Measurements from ENCODE around the gene PLSCR5.

The PLSCR5 gene, protein sequence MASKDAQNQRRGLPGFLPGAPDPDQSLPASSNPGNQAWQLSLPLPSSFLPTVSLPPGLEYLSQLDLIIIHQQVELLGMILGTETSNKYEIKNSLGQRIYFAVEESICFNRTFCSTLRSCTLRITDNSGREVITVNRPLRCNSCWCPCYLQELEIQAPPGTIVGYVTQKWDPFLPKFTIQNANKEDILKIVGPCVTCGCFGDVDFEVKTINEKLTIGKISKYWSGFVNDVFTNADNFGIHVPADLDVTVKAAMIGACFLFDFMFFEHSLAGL

DNA sequence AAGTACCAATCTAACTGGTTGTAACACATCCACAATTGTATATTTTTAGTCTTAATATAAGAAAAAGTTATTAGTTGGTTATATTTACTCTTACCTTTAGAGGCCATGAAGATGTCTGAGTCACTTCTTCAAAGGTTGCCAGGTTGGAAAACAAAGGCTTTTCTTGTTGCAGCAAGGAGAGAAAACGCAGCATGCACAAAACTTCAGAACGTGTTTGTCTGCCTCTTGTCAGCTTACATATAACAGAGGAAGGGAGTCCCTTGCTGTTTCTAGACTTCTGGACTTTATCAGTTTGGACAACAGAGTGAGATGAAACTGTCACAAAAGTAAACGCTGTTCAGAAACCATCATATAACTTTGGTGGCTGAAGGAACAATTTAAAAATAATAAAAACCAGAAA lies at the start of gene PLSCR5:
Gene PLSCR5 (minus strand): TSS at position 241 of the 400 bp plus-strand sequence. CDS start 134 bp downstream, at position 107.
- no peak for DNase-seq

DNA sequence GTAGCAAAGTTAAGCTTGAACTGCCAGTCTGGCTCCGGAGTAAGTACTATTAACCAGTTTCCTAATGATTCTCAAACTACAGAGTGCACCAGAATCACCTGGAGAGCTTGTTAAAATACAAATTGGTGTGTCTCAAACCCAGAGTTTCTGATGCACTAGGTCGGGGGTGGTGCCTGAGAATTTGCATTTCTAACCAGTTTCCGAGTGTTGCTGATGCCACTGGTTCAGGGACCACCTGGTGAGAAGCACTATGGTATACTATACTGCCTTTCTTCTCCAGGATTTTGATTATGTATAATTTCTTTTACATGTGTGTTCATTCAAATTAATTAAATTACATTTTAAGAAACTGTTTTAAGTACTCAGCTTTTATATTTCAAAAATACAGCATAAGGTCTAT lies 48.8 kb upstream of the PLSCR5 start:
- DNase-seq: no peak

- DNase-seq: no peak
Measured at GRCh38 chr3:146650691-146651442, 45.7 kb upstream of the PLSCR5 start.

- DNase-seq: no peak
Measured at GRCh38 chr3:146646261-146646660, 41.1 kb upstream of the PLSCR5 start.

DNA sequence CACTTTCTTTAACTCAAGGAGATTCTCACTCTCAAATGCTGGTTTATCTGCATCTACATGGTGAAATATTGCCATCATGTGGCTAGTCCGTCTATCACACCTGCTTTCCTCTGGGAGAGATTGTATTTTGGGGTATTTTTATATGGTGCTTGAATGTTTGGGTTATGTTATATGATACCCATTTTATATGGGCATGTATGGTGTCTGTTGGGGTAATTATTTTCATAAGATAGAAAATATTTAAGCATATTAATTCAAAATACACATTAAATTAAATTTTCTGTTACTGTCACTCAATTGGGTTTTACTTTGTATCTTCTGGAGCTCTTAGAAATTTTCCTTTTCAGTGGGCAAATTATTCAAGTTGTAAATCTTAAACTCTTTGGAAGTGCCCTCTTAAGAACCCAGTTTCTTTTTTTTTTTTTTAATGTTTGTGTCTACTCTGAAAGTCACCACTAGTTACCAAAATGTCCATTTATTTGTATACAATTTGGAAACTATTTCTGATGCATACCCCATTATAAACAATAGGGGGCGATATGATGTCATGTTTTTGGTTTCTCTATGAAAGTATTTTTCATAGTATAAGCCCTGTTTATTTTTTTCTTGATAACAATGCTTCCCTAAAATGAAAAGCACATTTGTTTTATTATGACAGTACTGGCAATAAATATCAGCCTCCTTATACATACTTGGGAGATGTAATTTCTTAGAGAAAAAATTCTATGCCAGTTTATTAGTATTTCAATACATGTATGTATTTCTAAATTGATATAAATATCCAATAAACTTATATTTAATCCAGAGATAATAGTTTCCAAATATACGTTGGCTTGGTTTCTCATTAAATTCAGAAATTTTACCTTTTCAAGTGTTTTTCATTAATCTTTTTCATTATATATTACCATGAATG lies 36.1 kb upstream of the PLSCR5 start:
- peak; percentile 18 for DNase-seq

DNA sequence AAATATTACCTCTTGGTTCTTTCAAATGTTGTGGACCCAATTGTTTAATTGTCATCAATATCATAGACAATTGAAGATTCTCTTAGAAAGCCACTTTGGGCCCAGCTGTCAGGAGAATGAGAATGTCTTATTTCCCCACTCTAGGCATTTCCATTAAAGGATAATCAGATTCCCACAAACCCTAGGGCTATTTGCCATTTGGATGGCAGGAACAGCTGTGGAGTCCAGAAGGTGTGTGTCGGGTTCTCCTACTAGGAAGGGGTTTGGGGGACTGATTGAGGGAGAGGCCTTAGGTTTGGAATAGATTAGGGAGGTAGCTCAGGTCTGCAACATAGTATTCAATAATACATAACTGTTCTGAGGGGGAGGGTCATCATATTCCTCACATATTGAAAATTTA lies 35.2 kb upstream of the PLSCR5 start:
- DNase-seq: no peak

DNA sequence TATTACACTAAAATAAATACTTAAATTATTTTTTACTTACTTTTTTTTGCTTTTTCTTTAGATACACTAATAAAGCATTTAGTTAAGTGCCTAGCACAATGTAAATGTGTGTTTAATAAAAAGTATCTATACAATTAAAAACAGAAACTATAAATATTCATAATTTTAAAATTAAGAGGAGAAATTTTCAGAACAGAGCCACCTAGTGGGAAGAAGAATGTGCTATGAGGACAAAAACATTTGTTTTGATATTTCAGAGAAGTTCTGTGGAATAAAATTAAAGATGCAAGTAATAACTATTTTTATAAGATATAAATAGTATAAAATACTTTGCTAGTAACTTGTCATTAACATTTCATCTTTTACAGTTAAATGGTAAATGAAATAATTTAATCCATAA lies 33.6 kb upstream of the PLSCR5 start:
- DNase-seq: no peak

DNA sequence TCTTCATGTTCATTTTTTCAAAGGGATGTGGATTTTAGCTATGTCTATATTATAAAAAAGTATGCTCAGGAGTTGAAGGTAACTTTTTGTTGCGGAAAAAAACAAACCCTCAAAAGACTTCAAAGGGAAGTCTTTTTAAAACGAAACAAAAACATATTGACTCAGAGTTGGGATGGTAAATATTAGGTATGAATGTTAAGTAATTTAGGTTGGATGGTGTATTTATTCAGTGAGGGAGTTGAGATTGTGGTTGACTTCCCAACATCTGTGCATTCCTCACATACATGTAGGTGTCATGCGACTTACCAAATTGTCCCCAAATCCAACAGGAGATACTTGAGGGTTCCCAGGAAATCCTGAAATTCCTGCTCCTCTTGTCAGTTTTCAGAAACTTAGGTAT lies 32.7 kb upstream of the PLSCR5 start:
- DNase-seq: no peak

GRCh38 chr3:146636881-146637280 lies 31.7 kb upstream of the PLSCR5 start:
- no peak for DNase-seq

DNA sequence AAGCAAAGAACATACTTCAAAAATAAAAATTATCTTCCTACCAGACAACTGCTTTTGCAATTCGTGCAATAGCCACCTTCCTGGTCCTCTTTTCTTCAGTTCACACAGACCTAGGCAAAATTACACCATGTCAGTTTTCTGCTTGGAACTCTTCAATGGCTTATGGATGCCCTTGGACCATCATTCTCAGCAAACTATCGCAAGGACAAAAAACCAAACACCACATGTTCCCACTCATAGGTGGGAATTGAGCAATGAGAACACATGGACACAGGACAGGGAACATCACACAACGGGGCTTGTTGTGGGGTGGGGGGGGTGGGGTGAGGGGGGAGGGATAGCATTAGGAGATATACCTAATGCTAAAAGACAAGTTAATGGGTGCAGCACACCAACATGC lies 29.2 kb upstream of the PLSCR5 start:
- DNase-seq: no peak

DNA sequence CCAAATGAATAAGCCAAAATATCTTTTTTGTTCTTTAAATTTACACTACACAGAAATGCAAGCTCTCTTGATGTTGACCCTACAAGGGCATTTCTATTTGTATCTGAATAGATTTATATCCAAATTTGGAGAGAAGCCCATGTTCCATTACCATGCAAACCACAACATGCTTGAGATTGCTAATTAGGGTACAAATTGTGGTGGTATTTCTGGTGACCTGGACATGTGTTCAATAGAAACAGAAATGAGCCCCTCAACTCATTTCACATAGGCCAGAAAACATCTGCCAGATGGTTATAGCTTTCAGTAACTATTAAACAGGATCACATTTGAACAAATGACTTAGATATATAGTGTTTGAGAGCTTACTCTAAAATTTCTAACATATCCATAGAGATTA lies 23.5 kb upstream of the PLSCR5 start:
- DNase-seq: no peak

DNA sequence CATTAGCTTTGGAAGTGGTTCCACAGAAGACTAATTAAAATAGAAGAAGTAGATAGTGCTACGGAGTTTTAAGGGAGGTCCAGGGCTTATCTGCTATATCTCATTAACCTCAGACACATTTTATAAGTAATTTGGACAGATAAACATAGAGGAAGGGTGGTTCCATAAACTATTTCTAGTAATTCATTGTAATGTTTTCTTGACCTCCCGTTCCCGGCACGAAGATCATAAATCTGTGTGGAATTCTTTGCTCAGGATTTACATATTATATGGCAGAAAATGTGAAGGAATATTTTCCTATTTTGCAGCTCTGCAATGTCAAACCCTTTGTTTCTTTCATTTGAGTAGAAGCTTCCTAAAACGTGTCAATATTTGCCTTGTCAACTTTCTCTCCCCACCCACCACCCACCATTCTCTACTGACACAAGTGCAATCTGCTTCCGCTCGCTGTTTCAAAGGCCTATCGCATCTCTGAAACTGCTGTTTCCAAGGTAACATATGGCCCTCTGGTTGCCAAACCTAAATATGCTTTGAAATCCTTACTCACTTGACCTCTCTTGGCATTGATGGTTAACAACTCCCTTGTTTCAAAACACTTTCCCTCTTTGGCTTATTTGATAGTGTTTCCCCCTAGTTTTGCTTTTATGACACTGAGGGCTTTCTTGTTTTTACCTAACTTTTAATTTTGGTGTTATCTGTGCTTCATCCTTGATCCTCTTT lies 21.4 kb upstream of the PLSCR5 start:
- no peak for DNase-seq

DNA sequence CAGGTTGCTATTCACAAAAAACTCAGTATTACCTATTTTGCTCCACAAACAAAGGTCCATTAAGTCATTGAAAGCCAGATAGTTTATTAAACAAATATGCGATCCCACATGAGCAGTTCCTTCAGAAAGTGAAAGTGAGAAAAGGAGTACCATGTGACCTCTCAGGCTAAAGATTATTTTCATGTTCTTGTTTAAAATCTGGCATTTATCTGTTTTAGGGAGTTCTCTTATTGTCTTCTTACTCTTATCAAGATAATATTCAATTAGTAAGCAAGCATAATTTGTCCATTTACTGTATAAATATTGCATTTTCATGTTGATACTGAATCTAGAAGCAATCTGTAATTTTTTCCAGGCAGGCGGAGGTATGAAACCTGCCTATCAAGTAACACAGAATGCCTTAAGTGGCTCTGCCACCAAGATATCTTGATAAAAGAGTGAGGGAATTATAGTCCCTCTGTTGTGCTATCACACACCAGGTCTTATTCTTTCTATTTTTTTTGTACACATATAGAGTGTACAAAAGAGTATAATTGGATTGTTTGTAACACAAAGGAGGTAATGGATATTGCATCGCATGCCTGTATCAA lies 20.1 kb upstream of the PLSCR5 start:
- DNase-seq: peak; percentile 30

GRCh38 chr3:146621723-146622122 lies 16.6 kb upstream of the PLSCR5 start:
- no peak for DNase-seq

DNA sequence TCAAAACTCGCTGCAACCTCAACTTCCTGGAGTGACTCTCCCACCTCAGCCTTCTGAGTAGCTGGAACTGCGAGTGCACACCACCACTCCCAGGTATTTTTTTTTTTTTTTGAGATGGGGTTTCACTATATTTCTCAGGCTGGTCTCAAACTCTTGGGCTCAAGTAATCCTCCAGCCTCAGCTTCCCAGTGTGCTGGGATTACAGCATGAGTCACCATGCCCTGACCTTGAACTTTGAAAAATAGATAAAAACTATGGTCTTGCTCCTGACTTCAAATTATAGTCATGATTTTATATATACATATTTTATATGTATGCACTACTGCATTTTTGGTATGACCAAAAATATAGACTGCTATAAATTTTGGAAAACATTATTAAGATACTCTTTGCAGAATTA lies 6.9 kb upstream of the PLSCR5 start:
- DNase-seq: no peak

GRCh38 chr3:146611096-146611495 lies 6.0 kb upstream of the PLSCR5 start:
- no peak for DNase-seq

DNA sequence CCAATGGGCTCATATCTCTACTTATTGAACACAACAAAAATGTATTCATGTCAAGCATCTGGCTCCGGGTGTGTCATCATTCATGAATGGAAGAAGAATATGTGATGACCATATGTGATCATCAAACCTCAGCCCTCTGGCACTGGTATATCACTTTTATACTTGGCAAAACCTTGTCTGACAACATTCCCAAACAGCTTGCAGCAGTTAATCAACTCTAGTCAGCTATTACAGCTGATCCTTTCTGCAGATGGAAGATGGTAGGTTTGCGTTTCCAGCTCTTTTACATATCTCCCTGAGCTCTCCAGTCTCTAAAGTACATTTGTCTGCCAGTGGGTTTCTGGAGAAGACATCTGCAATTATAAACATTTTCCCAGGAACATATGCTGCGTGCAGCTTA lies 6.6 kb downstream of the PLSCR5 start:
- DNase-seq: no peak

DNA sequence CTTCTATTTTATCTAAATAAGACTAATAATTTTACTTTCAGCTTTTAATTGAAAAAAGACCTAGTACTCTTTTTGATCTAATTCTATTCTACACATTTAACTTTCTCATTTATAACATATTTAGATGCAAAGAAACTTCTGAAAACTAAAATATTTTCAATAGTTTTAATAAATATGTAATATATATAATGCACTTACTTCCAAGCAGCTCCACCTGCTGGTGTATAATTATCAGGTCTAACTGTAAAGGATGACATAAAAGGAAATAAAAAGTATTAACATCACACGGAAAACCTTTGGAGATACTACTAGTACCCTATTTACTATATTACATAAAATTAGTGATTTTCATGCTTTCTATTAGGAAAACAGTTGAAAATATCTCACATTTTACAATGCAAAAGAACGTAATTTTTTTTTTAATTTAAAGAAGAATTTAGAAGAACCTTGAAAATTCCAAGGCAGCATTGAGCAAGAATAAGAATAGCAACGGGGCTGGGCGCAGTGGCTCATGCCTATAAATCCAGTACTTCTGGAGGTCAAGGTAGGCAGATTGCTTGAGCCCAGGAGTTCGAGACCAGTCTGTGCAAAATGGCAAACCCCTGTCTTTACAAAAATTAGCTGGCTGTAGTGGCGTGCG lies 10.2 kb downstream of the PLSCR5 start:
- no peak for DNase-seq

- DNase-seq: no peak
Measured at GRCh38 chr3:146593776-146594175, 11.4 kb downstream of the PLSCR5 start.

- DNase-seq: no peak
Measured at GRCh38 chr3:146590521-146590920, 14.6 kb downstream of the PLSCR5 start.

- no peak for DNase-seq
Measured at GRCh38 chr3:146589899-146590508, 15.1 kb downstream of the PLSCR5 start.

- DNase-seq: no peak
Measured at GRCh38 chr3:146585156-146585555, 20.0 kb downstream of the PLSCR5 start.

Data from KG1 (cell line).